MM.1S (cell line): ENCODE results near the gene KIRREL3.

Experiments used
- DNase-seq: peaks from one replicate; pipeline ENCODE4 v3.0.0-alpha.2; 2015
- H2AFZ ChIP-seq: fragments of 300-600 bp; sonication (generic); 2 replicates; pipeline ENCODE4 v1.6.0; 2016; ENCODE audit warnings: antibody characterized with exemption, low read length
- H3F3A ChIP-seq: fragments of 300-600 bp; sonication (generic); 2 replicates; pipeline ENCODE4 v1.6.1; 2016; ENCODE audit warnings: mild to moderate bottlenecking, antibody characterized with exemption, low read length, moderate library complexity, mixed read lengths; ENCODE audit not compliant: insufficient read depth
- H3K27ac ChIP-seq: fragments of 300-600 bp; sonication (generic); 2 replicates; pipeline ENCODE4 v1.5.1; 2016; ENCODE audit warnings: mild to moderate bottlenecking, low read length
- H3K27me3 ChIP-seq: fragments of 300-600 bp; sonication (generic); replicated peaks from 2 replicates; pipeline ENCODE4 v1.6.0; 2016; ENCODE audit warnings: low read length; ENCODE audit not compliant: insufficient read depth
- H3K36me3 ChIP-seq: fragments of 300-600 bp; sonication (generic); replicated peaks from 2 replicates; pipeline ENCODE4 v1.6.1; 2016; ENCODE audit warnings: mild to moderate bottlenecking, low read length, mixed read lengths; ENCODE audit not compliant: insufficient read depth
- H3K4me1 ChIP-seq: fragments of 300-600 bp; sonication (generic); 2 replicates; pipeline ENCODE4 v1.6.1; 2016; ENCODE audit warnings: low read length, mixed read lengths
- H3K4me2 ChIP-seq: fragments of 300-600 bp; sonication (generic); 2 replicates; pipeline ENCODE4 v1.6.0; 2016; ENCODE audit warnings: low read depth, low read length
- H3K4me3 ChIP-seq: fragments of 300-600 bp; sonication (generic); 2 replicates; pipeline ENCODE4 v1.5.1; 2016; ENCODE audit warnings: low read length, mixed read lengths
- H3K79me2 ChIP-seq: fragments of 300-600 bp; sonication (generic); 2 replicates; pipeline ENCODE4 v1.6.1; 2016; ENCODE audit warnings: mixed run types, low read length, mixed read lengths
- H3K9ac ChIP-seq: fragments of 300-600 bp; sonication (generic); 2 replicates; pipeline ENCODE4 v1.6.1; 2016; ENCODE audit warnings: low read length, mixed read lengths
- H3K9me2 ChIP-seq: fragments of 300-600 bp; sonication (generic); replicated peaks from 2 replicates; pipeline ENCODE4 v1.6.1; 2016; ENCODE audit warnings: mild to moderate bottlenecking, low read length, mixed read lengths; ENCODE audit not compliant: insufficient read depth
- H3K9me3 ChIP-seq: fragments of 300-600 bp; sonication (generic); replicated peaks from 2 replicates; pipeline ENCODE4 v1.6.1; 2016; ENCODE audit warnings: mild to moderate bottlenecking, low read length, mixed read lengths; ENCODE audit not compliant: insufficient read depth
- H4K20me1 ChIP-seq: fragments of 300-600 bp; sonication (generic); 2 replicates; pipeline ENCODE4 v1.6.1; 2016; ENCODE audit warnings: mild to moderate bottlenecking, low read length, moderate library complexity, mixed read lengths; ENCODE audit not compliant: insufficient read depth
- EZH2 ChIP-seq: fragments of 300-600 bp; sonication (generic); optimal IDR thresholded peaks from 2 replicates; pipeline ENCODE3; 2017; ENCODE audit warnings: low read depth, mild to moderate bottlenecking, antibody characterized with exemption, low read length, mixed read lengths
- EZH2phosphoT487 ChIP-seq: fragments of 300-600 bp; sonication (generic); IDR thresholded peaks from 2 replicates; pipeline ENCODE4 v1.6.1; 2018; ENCODE audit warnings: antibody characterized with exemption, low read length
- TF ChIP-seq, protein P1 (sequence below): fragments of 300-600 bp; sonication (generic); IDR thresholded peaks from 2 replicates; pipeline ENCODE4 v1.5.1; 2016; ENCODE audit warnings: antibody characterized with exemption, low read length, mixed read lengths

KIRREL3 gene

DNA sequence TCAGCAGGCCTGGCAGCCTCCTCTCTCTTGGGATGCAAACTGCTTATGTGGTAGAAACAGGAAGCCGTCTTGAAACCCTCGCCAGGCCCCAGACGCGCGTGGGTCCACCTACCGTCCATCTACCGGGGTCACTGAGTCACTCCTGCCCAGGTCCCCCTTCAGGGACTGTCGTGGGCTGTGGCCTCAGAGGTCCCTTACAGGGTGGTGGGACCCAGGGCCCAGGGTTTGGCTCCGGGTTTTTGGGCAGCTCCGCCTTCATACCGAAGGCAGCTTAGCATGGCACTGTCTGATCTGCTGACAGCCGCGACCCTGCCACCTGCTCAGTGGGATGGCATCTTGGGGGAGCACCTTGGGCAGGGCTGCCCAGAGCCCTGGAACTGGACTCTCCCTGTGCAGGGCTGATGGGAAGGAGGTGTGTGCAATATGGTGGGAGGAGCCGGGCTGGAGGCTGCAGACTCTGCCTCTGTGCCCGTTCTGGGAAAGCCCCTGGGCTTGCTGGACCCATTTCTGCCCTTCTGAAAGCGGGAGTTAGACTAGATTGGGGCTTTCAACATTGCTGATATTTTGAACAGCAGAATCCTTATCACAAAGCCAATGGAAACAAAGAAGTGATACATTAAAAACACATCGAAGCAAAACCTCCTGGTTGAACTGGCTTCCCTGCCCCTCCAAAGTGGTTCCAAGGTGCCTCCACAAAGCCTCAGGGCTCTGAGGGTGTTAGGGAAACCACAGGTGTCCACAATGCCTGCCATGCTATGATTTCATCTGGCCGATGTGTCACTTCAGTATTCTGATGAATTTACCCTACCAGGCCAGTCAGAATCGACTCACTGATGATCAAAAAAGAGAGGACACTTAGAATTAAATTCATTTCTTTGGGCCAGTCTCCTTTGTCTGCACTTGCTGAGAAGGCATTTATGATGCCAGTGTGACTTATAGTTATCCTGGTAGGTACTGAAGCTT lies 316.5 kb downstream of the KIRREL3 start:
- H3K4me1 ChIP-seq = 0 out of 2 replicates have a peak, but pooled peaks cover 4% of the 10 kb centered on the region
- no peaks in the 10 kb centered on the region for H3K9me2 ChIP-seq
- TF ChIP-seq EZH2 (no peak), EZH2phosphoT487 (no peak)
- TF ChIP-seq, protein P1, sequence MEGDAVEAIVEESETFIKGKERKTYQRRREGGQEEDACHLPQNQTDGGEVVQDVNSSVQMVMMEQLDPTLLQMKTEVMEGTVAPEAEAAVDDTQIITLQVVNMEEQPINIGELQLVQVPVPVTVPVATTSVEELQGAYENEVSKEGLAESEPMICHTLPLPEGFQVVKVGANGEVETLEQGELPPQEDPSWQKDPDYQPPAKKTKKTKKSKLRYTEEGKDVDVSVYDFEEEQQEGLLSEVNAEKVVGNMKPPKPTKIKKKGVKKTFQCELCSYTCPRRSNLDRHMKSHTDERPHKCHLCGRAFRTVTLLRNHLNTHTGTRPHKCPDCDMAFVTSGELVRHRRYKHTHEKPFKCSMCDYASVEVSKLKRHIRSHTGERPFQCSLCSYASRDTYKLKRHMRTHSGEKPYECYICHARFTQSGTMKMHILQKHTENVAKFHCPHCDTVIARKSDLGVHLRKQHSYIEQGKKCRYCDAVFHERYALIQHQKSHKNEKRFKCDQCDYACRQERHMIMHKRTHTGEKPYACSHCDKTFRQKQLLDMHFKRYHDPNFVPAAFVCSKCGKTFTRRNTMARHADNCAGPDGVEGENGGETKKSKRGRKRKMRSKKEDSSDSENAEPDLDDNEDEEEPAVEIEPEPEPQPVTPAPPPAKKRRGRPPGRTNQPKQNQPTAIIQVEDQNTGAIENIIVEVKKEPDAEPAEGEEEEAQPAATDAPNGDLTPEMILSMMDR = no peak
- no peaks in the 10 kb centered on the region for H3K27me3 ChIP-seq
- H3F3A ChIP-seq = no peaks in the 10 kb centered on the region
- H4K20me1 ChIP-seq = no peaks in the 10 kb centered on the region
- no peak overlapping the region for H3K27ac ChIP-seq
- no peak overlapping the region for H3K9ac ChIP-seq
- no peak overlapping the region for H3K4me3 ChIP-seq
- H3K9me3 ChIP-seq = no peaks in the 10 kb centered on the region
- H3K79me2 ChIP-seq = no peaks in the 10 kb centered on the region
- H2AFZ ChIP-seq = no peak overlapping the region
- no peak for DNase-seq
- 0 out of 2 replicates have a peak overlapping the region, but pooled peaks have one; percentile 10 for H3K4me2 ChIP-seq
- H3K36me3 ChIP-seq = no peaks in the 10 kb centered on the region

DNA sequence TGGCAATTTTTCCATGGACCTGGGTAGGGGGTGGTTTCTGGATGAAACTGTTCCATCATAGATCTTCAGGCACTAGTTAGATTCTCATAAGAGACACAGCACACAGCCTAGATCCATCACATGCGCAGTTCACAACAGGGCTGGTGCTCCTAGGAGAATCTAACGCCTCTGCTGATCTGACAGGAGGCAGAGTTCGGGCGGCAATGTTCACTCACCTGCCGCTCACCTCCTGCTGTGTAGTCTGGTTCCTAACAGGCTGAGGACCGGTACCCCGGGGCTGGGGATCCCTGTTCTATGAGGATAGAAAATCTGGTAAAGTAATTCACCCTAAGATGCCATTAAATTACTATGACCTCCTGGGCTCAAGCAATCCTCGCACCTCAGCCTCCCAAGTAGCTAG lies 318.0 kb downstream of the KIRREL3 start:
- H3K36me3 ChIP-seq = no peaks in the 10 kb centered on the region
- H3K9me3 ChIP-seq = no peaks in the 10 kb centered on the region
- H3K27me3 ChIP-seq = no peaks in the 10 kb centered on the region
- H3K27ac ChIP-seq = no peak overlapping the region
- no peaks in the 10 kb centered on the region for H3F3A ChIP-seq
- 0 out of 2 replicates have a peak, but pooled peaks cover 4% of the 10 kb centered on the region for H3K4me1 ChIP-seq
- TF ChIP-seq EZH2phosphoT487 (no peak), EZH2 (no peak)
- TF ChIP-seq, protein P1 = no peak
- DNase-seq = no peak
- no peaks in the 10 kb centered on the region for H4K20me1 ChIP-seq
- no peaks in the 10 kb centered on the region for H3K79me2 ChIP-seq
- no peak overlapping the region for H3K4me2 ChIP-seq
- no peak overlapping the region for H2AFZ ChIP-seq
- H3K4me3 ChIP-seq = no peak overlapping the region
- H3K9ac ChIP-seq = no peak overlapping the region
- no peaks in the 10 kb centered on the region for H3K9me2 ChIP-seq

DNA sequence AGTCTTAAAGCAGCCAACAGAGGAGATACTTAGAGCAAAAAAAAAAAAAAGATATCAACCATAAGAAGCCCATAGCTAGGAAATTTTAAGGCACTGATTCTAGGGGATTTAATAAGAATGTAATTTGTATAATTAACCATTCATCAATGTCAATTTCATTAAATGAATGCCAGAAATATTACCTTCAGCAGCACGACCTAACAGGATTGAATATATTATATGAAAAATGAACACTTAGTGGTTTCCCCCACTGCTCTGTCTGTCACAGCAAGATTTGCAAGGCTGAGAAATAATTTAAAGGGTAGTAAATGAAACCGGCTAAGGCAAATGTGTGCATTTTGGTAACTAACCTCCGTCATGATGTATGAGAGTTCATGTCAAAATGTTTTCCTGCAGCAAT lies 319.9 kb downstream of the KIRREL3 start:
- H3K4me1 ChIP-seq = no peaks in the 10 kb centered on the region
- no peak overlapping the region for H3K27ac ChIP-seq
- no peaks in the 10 kb centered on the region for H3F3A ChIP-seq
- TF ChIP-seq, protein P1 = no peak
- TF ChIP-seq EZH2phosphoT487 = no peak
- TF ChIP-seq EZH2 = no peak
- no peaks in the 10 kb centered on the region for H3K27me3 ChIP-seq
- H3K4me2 ChIP-seq = no peak overlapping the region
- no peaks in the 10 kb centered on the region for H3K79me2 ChIP-seq
- H3K9me3 ChIP-seq = no peaks in the 10 kb centered on the region
- H4K20me1 ChIP-seq = no peaks in the 10 kb centered on the region
- no peak overlapping the region for H2AFZ ChIP-seq
- no peaks in the 10 kb centered on the region for H3K9me2 ChIP-seq
- H3K4me3 ChIP-seq = no peak overlapping the region
- H3K36me3 ChIP-seq = no peaks in the 10 kb centered on the region
- DNase-seq = no peak
- no peak overlapping the region for H3K9ac ChIP-seq
